Measurements from ENCODE around the gene LAMTOR4.

The LAMTOR4 gene

GRCh38 chr7:100200693-100201092, 52.0 kb downstream of the LAMTOR4 start:
- no peak overlapping the region for H3K4me3 ChIP-seq (ENCODE audit: low read depth, low read length)
- no peak for TF ChIP-seq CTCF (conservative IDR thresholded peaks at IDR 0.05; ENCODE audit: low read depth, low read length)
- DNase-seq (ENCODE audit: low read depth) = no peak

Data from choroid plexus epithelial cell (primary cell).